GM12878 (cell line): ENCODE results near the gene CHCHD3.

Experiments used
- CHD4 ChIP-seq: fragments of 200-600 bp; sonication (generic); IDR thresholded peaks from 2 replicates; pipeline ENCODE4 v1.6.1; 2016; ENCODE audit warnings: mild to moderate bottlenecking
- DPF2 ChIP-seq: fragments of 450-650 bp; IDR thresholded peaks from 2 replicates; pipeline ENCODE4 v1.6.1; 2017; ENCODE audit warnings: mild to moderate bottlenecking
- FOXK2 ChIP-seq: fragments of 450-650 bp; IDR thresholded peaks from 2 replicates; pipeline ENCODE4 v1.6.1; 2017; ENCODE audit warnings: mild to moderate bottlenecking, moderate library complexity
- FOXM1 ChIP-seq: IDR thresholded peaks from 2 replicates; pipeline ENCODE4 v1.6.1; 2012; ENCODE audit warnings: low read depth, mild to moderate bottlenecking, inconsistent platforms, low read length, moderate library complexity
- NFYB ChIP-seq: IDR thresholded peaks from 2 replicates; pipeline ENCODE4 v1.6.1; 2011; ENCODE audit warnings: low read depth, mild to moderate bottlenecking, low read length, improper control_type of control experiment, moderate library complexity; ENCODE audit not compliant: insufficient read depth
- NR2F1 ChIP-seq: fragments of 450-650 bp; conservative IDR thresholded peaks from 2 replicates; pipeline ENCODE4 v1.6.1; 2017; ENCODE audit warnings: mild to moderate bottlenecking
- POLR2AphosphoS5 ChIP-seq: IDR thresholded peaks from 2 replicates; pipeline ENCODE4 v1.6.1; 2011; ENCODE audit warnings: mild to moderate bottlenecking, low read length, inconsistent platforms
- RCOR1 ChIP-seq: conservative IDR thresholded peaks from 2 replicates; pipeline ENCODE4 v1.6.1; 2012; ENCODE audit warnings: low read depth, low read length, improper control_type of control experiment
- RUNX3 ChIP-seq: IDR thresholded peaks from 2 replicates; pipeline ENCODE4 v1.6.1; 2012; ENCODE audit warnings: low read length, inconsistent platforms
- YY1 ChIP-seq: IDR thresholded peaks from 2 replicates; pipeline ENCODE4 v1.6.1; 2011; ENCODE audit warnings: low read depth, mild to moderate bottlenecking, low read length
- TF ChIP-seq, protein P1 (sequence below): IDR thresholded peaks from 2 replicates; pipeline ENCODE4 v1.6.1; 2011; ENCODE audit warnings: low read depth, mild to moderate bottlenecking, low read length, moderate library complexity, borderline replicate concordance; ENCODE audit errors: extremely low read depth
- TF ChIP-seq, protein P2 (sequence below), 3 experiments: IDR thresholded peaks in 2 of 3; conservative IDR thresholded peaks in 1 of 3; 2 replicates each; pipeline ENCODE4 v1.5.1; 2011; ENCODE audit warnings: low read depth in 3 of 3, low read length in 3 of 3, mild to moderate bottlenecking in 3 of 3, control low read depth in 2 of 3, moderate library complexity in 2 of 3, inconsistent platforms in 1 of 3, mixed read lengths in 1 of 3; ENCODE audit not compliant: control insufficient read depth in 2 of 3, insufficient read depth in 1 of 3; ENCODE audit errors: extremely low read depth in 1 of 3
- TF ChIP-seq, protein P3 (sequence below): IDR thresholded peaks from 2 replicates; pipeline ENCODE4 v1.6.1; 2012; ENCODE audit warnings: improper control_type of control experiment, low read depth, low read length; ENCODE audit not compliant: insufficient replicate concordance
- TF ChIP-seq, protein P4 (sequence below): fragments of 450-650 bp; IDR thresholded peaks from 2 replicates; pipeline ENCODE4 v1.6.1; 2018; ENCODE audit warnings: mild to moderate bottlenecking, low read depth, moderate library complexity; ENCODE audit not compliant: partially characterized antibody

DNA sequence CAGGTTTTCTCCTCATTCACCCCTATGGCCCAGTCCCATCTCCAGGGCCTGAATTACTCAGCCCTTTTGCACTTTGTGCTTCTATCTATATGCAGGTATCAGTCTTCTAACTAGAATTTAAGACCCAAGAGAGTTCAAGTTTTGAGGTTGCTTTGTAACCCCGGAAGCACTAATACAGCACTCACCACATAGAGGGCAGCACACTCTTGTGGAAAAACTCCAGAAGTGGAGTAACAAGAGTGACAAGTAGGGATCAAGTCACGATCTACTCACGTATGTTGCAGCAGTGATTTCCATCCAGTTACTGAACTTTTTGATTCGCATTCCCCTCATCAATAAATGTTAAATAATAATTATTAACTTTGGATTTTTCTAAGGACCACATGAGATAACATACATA is 151.0 kb downstream of the CHCHD3 start:
- TF ChIP-seq, protein P1, sequence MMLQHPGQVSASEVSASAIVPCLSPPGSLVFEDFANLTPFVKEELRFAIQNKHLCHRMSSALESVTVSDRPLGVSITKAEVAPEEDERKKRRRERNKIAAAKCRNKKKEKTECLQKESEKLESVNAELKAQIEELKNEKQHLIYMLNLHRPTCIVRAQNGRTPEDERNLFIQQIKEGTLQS: no peak
- TF ChIP-seq YY1 (no peak), RCOR1 (no peak), FOXK2 (no peak), NFYB (no peak), NR2F1 (no peak), CHD4 (no peak), DPF2 (no peak), FOXM1 (no peak), RUNX3 (peak; percentile 55; the same call in 1 of the 2 replicates), POLR2AphosphoS5 (no peak)
- TF ChIP-seq, protein P2, sequence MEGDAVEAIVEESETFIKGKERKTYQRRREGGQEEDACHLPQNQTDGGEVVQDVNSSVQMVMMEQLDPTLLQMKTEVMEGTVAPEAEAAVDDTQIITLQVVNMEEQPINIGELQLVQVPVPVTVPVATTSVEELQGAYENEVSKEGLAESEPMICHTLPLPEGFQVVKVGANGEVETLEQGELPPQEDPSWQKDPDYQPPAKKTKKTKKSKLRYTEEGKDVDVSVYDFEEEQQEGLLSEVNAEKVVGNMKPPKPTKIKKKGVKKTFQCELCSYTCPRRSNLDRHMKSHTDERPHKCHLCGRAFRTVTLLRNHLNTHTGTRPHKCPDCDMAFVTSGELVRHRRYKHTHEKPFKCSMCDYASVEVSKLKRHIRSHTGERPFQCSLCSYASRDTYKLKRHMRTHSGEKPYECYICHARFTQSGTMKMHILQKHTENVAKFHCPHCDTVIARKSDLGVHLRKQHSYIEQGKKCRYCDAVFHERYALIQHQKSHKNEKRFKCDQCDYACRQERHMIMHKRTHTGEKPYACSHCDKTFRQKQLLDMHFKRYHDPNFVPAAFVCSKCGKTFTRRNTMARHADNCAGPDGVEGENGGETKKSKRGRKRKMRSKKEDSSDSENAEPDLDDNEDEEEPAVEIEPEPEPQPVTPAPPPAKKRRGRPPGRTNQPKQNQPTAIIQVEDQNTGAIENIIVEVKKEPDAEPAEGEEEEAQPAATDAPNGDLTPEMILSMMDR (IDR thresholded peaks at IDR 0.05 in 2 of 3, conservative IDR thresholded peaks at IDR 0.05 in 1 of 3; ENCODE audit: control insufficient read depth in 2 of 3, extremely low read depth in 1 of 3, insufficient read depth in 1 of 3, low read depth in 3 of 3, low read length in 3 of 3): peak in 2 of 3 experiments; percentile 19 to 35; a peak in 3 of 6 replicates
- TF ChIP-seq, protein P3, sequence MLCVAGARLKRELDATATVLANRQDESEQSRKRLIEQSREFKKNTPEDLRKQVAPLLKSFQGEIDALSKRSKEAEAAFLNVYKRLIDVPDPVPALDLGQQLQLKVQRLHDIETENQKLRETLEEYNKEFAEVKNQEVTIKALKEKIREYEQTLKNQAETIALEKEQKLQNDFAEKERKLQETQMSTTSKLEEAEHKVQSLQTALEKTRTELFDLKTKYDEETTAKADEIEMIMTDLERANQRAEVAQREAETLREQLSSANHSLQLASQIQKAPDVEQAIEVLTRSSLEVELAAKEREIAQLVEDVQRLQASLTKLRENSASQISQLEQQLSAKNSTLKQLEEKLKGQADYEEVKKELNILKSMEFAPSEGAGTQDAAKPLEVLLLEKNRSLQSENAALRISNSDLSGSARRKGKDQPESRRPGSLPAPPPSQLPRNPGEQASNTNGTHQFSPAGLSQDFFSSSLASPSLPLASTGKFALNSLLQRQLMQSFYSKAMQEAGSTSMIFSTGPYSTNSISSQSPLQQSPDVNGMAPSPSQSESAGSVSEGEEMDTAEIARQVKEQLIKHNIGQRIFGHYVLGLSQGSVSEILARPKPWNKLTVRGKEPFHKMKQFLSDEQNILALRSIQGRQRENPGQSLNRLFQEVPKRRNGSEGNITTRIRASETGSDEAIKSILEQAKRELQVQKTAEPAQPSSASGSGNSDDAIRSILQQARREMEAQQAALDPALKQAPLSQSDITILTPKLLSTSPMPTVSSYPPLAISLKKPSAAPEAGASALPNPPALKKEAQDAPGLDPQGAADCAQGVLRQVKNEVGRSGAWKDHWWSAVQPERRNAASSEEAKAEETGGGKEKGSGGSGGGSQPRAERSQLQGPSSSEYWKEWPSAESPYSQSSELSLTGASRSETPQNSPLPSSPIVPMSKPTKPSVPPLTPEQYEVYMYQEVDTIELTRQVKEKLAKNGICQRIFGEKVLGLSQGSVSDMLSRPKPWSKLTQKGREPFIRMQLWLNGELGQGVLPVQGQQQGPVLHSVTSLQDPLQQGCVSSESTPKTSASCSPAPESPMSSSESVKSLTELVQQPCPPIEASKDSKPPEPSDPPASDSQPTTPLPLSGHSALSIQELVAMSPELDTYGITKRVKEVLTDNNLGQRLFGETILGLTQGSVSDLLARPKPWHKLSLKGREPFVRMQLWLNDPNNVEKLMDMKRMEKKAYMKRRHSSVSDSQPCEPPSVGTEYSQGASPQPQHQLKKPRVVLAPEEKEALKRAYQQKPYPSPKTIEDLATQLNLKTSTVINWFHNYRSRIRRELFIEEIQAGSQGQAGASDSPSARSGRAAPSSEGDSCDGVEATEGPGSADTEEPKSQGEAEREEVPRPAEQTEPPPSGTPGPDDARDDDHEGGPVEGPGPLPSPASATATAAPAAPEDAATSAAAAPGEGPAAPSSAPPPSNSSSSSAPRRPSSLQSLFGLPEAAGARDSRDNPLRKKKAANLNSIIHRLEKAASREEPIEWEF: no peak
- TF ChIP-seq, protein P4, sequence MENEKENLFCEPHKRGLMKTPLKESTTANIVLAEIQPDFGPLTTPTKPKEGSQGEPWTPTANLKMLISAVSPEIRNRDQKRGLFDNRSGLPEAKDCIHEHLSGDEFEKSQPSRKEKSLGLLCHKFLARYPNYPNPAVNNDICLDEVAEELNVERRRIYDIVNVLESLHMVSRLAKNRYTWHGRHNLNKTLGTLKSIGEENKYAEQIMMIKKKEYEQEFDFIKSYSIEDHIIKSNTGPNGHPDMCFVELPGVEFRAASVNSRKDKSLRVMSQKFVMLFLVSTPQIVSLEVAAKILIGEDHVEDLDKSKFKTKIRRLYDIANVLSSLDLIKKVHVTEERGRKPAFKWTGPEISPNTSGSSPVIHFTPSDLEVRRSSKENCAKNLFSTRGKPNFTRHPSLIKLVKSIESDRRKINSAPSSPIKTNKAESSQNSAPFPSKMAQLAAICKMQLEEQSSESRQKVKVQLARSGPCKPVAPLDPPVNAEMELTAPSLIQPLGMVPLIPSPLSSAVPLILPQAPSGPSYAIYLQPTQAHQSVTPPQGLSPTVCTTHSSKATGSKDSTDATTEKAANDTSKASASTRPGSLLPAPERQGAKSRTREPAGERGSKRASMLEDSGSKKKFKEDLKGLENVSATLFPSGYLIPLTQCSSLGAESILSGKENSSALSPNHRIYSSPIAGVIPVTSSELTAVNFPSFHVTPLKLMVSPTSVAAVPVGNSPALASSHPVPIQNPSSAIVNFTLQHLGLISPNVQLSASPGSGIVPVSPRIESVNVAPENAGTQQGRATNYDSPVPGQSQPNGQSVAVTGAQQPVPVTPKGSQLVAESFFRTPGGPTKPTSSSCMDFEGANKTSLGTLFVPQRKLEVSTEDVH: no peak
